ENCODE results near the gene PTGDR2.

- TF ChIP-seq POLR2A (IDR thresholded peaks at IDR 0.05) (no peak), CTCF (IDR thresholded peaks at IDR 0.05) (no peak)
Observed at GRCh38 chr11:60899977-60900376, 44.2 kb upstream of the PTGDR2 start.

All from breast epithelium (tissue), 3 donors.